IPS-NIHi7 (cell line): ENCODE results near the gene PVR.
A peak's percentile ranks its signal among the peaks of the same experiment; 100 is the strongest.
"Not testable (repeated sequence)": the region's sequence is repeated elsewhere in the genome, so short reads cannot be mapped to it uniquely, and the experiment has no call there.

Experiments
- DNase-seq: peaks from one replicate; pipeline ENCODE4 v3.0.0; 2012; ENCODE audit warnings: mixed read lengths; ENCODE audit errors: extremely low spot score

PVR gene

DNA sequence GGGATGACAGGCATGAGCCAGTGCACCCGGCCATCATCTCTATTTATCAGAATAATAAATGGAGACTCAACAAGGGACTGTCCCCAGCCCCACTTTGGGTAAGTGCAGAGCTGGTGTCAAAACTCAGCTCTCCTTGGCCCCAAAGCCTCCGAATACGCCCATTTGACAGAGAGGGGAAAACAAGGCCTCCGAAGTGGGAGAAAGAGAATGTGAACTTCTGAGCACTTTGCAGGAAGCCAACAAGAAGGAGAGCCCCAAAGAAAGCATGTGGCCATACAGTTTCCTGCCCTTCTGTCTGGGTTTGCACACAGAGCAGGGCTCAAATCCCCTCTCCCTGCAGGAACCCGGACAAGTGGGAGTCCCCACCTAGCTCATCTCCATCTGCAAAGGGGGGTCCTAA, 56.8 kb downstream of the PVR start:
- no peak for DNase-seq

DNA sequence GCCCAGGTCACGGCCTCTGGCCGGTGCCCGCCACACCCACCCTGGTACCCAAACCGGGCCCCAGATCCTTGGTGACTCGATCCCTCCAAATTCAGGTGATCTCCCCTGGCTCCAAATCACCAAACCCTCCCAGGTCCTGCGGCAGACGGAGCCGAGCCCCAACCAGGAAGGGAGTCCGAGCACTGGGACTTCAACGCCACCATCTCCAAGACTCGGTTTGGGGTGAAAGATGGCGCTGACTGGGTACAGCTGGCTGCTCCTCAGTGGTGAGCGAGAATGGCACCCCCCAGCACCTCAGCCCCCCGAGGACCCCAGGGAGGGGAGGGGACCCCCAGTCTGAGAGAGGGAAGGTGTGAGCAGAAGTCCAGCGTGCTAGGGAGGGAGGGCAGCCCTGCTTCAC, 57.5 kb downstream of the PVR start:
- no peak for DNase-seq

DNA sequence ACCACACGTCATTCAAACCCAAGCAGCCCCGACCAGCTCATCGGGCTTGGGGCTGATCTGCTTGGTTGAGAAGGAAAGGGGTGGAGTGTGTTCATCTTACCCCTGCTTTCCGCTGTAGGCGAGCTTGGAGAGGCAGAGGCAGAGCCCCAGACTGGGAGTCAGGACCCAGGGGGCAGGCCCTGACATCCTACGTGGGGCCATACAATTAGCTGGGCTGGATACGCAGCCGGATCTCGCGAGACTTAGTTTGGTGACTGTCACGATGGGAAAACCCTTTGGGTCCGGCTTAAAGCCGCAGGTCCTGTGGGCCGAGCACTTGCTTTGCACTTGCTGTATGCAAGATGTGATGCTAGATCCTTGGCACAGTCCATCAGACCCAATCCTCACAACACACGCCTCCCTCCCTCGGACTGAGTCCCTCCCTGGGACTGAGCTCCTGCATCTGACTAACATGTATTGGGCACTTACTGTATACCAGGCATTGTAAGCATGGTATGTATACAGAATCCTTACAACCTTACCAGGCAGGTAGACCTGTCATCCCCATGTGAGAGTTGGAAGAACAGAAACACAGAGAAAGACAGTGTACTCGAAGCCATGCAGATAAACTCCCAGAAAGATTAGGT, 59.0 kb downstream of the PVR start:
- no peak for DNase-seq

DNA sequence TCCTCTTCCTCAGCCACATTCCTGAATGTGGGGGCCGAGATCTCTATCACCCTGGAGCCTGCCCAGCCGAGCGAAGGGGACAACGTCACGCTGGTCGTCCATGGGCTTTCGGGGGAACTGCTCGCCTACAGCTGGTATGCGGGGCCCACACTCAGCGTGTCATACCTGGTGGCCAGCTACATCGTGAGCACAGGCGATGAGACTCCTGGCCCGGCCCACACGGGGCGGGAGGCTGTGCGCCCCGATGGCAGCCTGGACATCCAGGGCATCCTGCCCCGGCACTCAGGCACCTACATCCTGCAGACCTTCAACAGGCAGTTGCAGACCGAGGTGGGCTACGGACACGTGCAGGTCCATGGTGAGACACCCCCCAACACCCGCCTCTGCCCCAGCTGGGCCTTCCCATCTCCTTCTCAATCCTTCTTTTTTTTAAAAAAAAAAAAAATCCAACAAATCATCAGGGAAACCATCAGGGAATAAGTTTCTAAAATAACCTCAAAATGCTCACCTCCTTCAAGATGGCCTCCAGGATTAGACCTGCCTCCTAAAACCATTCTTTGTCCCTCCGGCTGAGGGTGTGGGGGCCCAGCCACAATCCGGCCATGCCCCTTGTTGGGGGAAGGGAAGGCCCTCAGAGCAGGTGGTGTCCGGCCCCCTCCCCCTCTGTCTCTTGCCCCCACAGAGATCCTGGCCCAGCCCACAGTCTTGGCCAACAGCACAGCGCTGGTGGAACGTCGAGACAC, 59.8 kb downstream of the PVR start:
- DNase-seq = no peak

DNA sequence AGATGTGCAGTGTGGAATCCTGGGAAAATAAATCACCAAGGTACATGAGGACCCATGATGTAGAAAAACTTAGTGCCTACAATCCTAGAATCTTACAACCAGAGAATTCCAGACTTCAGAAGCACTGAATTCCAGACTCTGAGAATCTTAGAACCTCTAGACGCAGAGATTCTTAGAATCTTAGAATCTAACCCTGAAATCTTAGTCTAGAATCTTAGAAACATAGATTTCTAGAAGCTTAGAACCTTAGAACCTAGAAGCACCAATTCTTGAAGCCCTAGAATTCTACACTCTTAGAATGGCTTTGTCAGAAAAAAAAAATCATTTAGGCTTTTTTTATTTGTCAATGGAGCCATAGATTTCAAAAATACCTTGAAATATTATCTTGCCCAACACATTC, 61.3 kb downstream of the PVR start:
- no peak for DNase-seq

DNA sequence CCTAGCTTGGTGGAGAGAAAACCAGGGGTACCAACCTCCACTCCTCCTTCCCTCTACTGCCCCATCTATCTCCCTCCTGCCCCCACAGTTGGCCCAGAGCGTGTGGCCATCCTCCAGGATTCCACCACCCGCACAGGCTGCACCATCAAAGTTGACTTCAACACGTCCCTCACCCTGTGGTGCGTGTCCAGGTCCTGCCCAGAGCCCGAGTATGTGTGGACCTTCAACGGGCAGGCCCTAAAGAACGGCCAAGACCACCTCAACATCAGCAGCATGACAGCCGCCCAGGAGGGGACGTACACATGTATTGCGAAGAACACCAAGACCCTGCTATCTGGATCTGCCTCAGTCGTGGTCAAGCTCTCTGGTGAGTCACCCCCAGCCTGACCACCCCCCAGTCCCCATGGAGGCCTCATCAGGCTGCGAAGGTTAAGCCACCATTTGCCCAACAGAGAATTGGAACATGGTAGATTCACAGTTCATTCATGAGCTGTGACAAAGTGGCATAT, 61.8 kb downstream of the PVR start:
- DNase-seq = no peak

DNA sequence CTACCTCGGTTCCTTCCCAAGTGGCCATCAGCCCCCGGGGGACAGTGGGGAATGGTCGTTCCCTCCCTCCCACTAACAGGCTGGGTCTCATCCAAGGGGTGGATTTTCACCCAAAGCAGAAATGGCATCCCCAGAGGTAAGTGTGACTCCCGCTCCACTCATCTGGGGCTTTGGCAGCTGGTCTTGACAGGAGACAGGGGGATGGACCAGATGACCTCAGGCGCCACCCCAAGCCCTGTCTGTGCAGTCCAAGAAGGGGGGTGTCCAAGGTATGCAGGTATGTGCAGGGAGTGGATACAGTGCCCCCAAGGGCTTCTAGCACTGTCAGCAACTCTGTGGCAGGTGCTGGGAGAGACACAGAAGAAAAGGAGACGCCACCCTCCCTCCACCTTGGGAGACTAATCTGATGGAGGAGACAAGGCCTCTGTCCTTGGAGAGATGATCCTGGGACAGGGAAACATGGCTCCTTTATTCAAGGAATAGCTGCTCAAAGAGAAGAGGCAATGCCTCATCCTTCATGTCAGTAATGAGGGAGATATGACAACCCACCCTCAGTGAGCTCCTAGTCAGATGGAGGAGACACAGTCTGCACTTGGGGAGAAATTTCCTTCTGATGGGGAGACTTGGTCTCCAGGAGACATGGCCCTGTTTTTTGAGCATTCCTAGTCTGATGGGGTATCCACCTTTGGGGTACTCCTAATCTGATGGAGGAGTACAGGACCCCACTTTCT, 63.0 kb downstream of the PVR start:
- DNase-seq = no peak

DNA sequence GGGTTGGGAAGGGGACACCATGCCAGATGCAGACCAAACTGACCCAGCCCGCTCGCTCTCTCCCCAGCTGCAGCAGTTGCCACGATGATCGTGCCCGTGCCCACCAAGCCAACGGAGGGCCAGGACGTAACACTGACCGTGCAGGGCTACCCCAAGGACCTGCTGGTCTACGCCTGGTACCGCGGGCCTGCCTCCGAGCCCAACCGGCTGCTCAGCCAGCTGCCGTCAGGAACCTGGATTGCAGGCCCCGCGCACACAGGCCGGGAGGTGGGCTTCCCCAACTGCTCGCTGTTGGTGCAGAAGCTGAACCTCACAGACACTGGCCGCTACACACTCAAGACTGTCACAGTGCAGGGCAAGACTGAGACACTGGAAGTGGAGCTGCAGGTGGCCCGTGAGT, 64.1 kb downstream of the PVR start:
- DNase-seq = no peak

DNA sequence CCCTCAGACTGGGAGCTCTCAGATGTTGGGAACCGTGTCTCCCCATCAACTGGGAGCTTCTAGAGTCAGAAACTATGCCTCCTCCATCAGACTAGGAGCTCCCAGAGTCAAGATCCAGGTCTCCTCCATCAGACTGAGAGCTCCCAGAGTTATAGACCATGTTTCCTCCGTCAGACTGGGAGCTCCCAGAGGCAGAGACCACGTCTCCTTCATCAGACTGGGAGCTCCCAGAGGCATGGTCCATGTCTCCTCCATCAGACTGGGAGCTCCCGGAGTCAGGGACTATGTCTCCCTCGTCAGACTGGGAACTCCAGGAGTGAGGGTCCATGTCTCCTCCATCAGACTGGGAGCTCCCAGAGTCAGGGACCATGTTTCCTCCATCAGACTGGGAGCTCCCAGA, 65.2 kb downstream of the PVR start:
- DNase-seq = no peak

DNA sequence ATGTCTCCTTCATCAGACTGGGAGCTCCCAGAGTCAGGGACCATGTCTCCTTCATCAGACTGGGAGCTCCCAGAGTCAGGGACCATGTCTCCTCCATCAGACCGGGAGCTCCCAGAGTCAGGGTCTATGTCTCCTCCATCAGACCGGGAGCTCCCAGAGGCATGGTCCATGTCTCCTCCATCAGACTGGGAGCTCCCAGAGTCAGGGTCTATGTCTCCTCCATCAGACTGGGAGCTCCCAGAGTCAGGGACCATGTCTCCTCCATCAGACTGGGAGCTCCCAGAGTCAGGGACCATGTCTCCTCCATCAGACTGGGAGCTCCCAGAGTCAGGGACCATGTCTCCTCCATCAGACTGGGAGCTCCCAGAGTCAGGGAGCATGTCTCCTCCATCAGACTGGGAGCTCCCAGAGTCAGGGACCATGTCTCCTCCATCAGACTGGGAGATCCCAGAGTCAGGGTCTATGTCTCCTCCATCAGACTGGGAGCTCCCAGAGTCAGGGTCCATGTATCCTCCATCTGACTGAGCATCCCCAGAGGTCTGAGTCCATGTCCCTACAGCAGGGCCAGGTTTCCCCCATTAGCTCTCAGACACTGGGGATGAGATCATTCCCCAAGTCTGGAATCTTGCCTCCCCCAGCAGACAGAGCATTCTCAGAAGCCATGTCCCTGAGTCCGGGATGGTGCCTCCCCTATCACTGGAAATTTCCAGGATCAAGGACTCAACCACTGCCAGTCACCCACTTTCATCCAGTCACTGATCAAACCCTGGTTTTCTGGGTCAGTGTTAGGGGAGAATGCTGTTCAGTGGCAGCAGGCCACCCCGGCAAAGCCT, 65.9 kb downstream of the PVR start:
- DNase-seq = not testable (repeated sequence)

DNA sequence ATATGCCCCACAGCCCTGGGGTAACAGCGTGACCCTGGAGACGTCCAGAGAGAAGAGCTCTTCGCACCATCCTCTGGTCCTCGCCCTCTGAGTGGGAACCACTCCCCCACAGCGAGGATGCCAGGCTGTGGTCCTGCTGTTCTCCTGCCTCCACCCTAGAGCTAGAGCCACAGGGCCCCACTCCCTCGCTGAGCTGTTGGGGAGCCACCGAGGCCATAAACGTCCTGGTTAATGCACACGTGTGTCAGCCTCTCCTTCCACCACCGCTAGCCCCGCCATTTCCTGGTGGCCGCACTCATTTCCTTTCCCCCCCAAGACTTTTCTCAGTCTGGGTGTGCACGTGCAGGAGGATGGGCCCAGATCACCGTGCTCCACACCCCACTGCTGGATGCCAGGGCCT, 66.8 kb downstream of the PVR start:
- DNase-seq = no peak

DNA sequence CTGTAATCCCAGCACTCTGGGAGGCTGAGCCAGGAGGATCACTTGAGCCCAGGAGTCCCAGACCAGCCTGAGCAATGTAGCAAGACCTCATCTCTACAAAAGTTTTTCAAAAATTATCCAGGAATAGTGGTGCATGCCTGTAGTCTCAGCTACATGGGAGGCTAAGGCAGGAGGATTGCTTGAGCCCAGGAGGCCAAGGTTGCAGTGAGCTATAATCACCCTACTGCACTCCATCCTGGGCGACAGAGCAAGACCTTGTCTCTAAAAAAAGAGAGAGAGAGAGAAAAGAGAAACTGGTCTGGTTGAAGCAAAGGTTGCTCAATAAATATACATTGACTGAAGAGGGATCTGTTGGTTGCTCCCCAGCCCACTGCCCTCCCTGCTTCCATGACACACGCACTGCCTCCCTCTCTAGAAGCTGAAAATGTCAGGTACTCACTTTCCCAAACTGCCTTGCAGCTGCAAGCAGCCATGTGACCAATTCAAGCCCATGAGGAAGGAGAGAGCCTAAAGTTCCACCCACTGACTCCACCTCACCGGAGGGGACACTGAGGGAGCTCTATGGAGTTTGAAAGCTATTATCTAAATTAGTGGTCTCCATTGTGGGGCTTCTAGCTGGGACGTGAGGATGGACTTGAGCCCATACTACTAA, 69.3 kb downstream of the PVR start:
- DNase-seq = peak; percentile 59
